CD1c-positive myeloid dendritic cell (primary cell): ENCODE measurements around the gene NDRG2.
"Not testable (repeated sequence)": the region's sequence is repeated elsewhere in the genome, so short reads cannot be mapped to it uniquely, and the experiment has no call there.

Source experiments
- DNase-seq: peaks from one replicate; pipeline ENCODE4 v3.0.0-alpha.2; 2016; ENCODE audit errors: extremely low spot score

NDRG2 gene

GRCh38 chr14:21055432-21056117, 30.7 kb upstream of the NDRG2 start:
- no peak for DNase-seq

GRCh38 chr14:21054768-21055145, 29.9 kb upstream of the NDRG2 start:
- DNase-seq = no peak

GRCh38 chr14:21054123-21054767, 29.4 kb upstream of the NDRG2 start:
- DNase-seq = no peak

- no peak for DNase-seq
Measured at GRCh38 chr14:21053184-21054122, 28.6 kb upstream of the NDRG2 start.

GRCh38 chr14:21050597-21050996, 25.7 kb upstream of the NDRG2 start:
- DNase-seq = no peak

- no peak for DNase-seq
Measured at GRCh38 chr14:21049271-21049673, 24.4 kb upstream of the NDRG2 start.

GRCh38 chr14:21048638-21049037, 23.8 kb upstream of the NDRG2 start:
- DNase-seq = no peak

GRCh38 chr14:21047378-21047781, 22.5 kb upstream of the NDRG2 start:
- DNase-seq = no peak

- DNase-seq = no peak
Measured at GRCh38 chr14:21043974-21044618, 19.2 kb upstream of the NDRG2 start.

- DNase-seq = no peak
Measured at GRCh38 chr14:21043387-21043973, 18.6 kb upstream of the NDRG2 start.

GRCh38 chr14:21042918-21043317, 18.1 kb upstream of the NDRG2 start:
- DNase-seq = no peak

GRCh38 chr14:21041676-21042433, 17.0 kb upstream of the NDRG2 start, which contains the start of gene RNASE7:
Gene RNASE7 (plus strand): TSS chr14:21042362. CDS start chr14:21042993, 631 bp downstream.
- peak; percentile 58 for DNase-seq

- DNase-seq = not testable (repeated sequence)
Measured at GRCh38 chr14:21040941-21041340, 16.1 kb upstream of the NDRG2 start.

GRCh38 chr14:21040370-21040925, 15.6 kb upstream of the NDRG2 start:
- DNase-seq = no peak

GRCh38 chr14:21039585-21040369, 14.9 kb upstream of the NDRG2 start:
- DNase-seq = peak; percentile 71

- DNase-seq = no peak
Measured at GRCh38 chr14:21038441-21039422, 13.9 kb upstream of the NDRG2 start.

- peak; percentile 14 for DNase-seq
Measured at GRCh38 chr14:21037156-21037555, 12.3 kb upstream of the NDRG2 start.

GRCh38 chr14:21036751-21037150, 11.9 kb upstream of the NDRG2 start:
- DNase-seq = peak; percentile 56
